Fibroblast of skin of abdomen (primary cell): ENCODE data around the gene NXF1. TPM values are rescaled to one million over a fixed set of nuclear protein-coding genes. Genes with fewer than 3 reads are reported as not detected.
A peak's percentile ranks its signal among the peaks of the same experiment; 100 is the strongest.
"Not testable (repeated sequence)": the region's sequence is repeated elsewhere in the genome, so short reads cannot be mapped to it uniquely, and the experiment has no call there.

ENCODE experiments used
- DNase-seq: peaks from one replicate; pipeline ENCODE4 v3.0.0-alpha.2; 2013
- polyA plus RNA-seq, 2 experiments: library from polyadenylated mRNA; unstranded; fragments of 120-200 nt; gene quantifications; one replicate each; pipeline ENCODE4 v1.2.1, GENCODE V29; 2013; ENCODE audit not compliant: insufficient read length in 2 of 2

The NXF1 gene
- polyA plus RNA-seq (2013, experiment 1 of 2; ENCODE audit: insufficient read length), result 49.4 TPM
- 48.4 TPM for polyA plus RNA-seq (2013, experiment 2 of 2; ENCODE audit: insufficient read length)

DNA sequence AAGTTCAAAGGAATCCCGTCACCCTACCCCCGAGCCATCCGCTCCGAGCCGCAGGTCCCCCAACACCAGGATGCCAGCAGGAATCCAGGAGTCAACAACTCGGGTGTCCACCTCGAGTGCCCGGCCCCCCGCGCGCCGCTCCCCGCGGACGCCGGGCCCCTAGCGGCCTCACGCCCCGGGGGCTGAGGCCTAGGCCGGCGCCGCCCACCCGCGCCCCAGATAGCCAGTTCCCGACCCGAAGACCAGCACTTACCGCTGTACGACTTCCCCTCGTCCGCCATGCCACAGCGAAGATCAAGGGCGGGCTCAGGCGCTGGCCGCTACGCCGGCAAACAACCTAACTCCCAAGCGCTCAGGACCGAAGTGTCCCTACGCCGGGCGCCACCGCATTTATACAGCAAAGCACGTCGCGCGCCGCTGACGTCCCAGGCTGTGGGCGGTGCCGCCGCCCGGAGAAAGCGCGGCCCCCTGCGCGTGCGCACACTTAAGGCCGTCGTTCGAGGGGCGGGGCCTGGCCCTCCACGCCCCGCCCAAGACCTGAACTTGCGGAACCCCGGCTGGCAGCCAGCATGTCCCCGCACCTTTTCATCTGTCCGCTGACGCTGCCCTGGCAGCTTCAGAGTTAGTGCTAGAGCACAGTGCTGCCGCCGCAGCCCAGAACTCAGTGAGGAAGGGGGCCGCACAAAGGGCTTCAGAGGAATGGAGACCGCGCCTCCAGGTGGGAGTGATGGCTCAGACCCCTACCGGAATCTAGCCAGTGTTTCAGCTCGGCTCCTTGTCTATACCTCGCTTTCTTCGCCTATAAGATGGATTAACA lies at the start of gene NXF1:
Gene NXF1, minus strand, starts transcription at position 365 of the 817 bp plus-strand sequence. Its CDS starts 84 bp downstream, at position 281.
- DNase-seq, result peak; percentile 92

DNA sequence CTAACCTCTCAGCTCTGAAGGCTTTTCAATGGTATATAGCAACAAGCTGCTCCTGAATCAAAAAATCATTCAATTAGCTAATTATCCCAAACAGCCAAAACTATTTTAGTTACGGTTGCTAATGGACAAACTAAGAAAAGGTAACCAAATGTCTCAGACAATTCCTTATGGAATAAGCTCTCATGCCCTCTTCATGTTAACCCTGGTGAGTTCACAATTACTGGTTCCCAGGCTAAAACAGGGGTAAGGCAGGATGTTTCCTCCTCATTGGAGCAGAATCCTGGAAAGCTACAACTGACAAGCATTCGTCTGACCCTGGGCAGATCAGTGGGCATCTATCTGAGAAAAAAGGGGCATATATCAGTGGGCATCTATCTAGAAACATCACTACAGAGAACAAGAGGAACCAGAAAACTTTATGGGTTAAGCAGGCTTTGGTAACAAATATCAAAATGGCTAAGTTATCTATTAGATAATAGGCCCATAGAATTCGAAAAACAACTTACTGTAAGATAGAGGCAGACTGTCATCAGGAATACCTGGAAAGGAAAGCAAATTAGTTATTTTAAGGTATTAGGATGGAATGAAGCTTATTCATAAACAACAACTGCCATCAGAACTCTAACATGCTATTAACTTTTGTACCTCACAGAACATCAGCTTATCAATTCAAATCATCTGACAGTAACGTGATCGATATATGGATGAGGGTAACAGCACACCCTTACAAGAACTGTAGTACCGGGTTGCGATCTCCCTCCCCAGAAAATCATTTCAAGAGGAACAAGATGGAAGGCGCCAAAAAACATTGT lies 49.0 kb upstream of the NXF1 start:
- no peak for DNase-seq

DNA sequence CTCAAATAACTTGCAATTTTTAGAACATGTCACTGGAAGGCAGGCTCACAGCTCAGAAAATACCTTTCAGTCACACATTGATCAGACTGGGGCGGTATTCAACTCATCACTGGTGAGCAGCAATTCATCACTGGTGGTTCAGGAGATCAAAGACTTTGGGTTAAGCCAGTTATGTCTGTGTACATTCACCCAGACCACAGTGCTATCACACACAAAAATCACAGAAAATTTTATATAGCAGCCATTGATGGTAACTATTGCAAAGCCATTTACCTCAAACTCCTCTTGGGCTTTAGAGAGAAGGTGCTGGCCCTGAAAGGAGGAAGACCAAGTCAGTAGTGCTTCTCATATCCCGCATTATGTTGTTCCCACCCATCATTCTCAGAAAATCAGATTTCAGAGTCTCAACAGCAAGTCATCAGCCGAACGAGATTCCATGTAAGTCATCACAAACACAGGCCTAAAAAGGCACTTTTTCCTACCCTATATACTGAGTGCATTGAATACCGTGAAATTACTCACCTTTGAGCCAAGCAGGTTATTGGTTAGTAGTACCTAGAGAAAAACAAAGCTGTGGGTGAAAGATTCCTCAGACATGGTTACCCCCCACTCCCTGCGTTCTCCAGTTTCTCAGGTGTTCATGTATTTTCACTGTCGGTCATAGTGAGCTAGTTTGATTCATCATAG lies 48.2 kb upstream of the NXF1 start:
- DNase-seq, result no peak

GRCh38 chr11:62852523-62853188 lies 47.4 kb upstream of the NXF1 start:
- no peak for DNase-seq

DNA sequence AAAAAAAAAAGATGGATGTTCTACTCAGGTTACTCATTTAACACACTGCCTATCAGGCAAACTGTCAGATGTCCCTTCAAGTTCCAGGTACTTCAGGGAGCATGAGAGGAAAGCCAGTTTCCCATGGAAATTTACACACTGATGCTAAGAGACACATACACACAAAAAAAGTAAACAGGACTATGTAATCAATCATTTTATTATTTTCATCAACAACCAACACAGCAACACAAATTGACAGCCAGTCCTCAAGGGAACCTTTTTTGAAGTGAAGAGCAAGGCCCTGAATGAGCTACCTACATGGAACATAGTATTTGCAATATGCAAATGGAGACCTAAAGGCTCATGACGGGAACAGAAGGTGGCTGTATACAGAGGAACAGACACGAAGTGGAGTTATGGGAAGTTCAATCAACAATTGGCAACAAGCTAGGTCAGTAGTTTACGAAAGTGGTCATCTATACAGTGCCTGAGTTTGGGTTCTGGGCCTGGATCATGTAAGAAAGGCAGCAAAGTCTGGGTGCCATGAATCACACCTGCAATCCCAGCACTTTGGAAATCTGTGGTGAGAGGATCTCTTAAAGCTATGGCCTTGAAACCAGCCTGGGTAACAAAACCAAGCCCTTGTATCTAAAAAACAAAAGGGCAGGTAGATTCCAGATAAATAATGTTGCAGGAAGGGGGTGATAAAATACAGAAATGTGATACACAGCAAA lies 46.7 kb upstream of the NXF1 start:
- DNase-seq, result no peak

DNA sequence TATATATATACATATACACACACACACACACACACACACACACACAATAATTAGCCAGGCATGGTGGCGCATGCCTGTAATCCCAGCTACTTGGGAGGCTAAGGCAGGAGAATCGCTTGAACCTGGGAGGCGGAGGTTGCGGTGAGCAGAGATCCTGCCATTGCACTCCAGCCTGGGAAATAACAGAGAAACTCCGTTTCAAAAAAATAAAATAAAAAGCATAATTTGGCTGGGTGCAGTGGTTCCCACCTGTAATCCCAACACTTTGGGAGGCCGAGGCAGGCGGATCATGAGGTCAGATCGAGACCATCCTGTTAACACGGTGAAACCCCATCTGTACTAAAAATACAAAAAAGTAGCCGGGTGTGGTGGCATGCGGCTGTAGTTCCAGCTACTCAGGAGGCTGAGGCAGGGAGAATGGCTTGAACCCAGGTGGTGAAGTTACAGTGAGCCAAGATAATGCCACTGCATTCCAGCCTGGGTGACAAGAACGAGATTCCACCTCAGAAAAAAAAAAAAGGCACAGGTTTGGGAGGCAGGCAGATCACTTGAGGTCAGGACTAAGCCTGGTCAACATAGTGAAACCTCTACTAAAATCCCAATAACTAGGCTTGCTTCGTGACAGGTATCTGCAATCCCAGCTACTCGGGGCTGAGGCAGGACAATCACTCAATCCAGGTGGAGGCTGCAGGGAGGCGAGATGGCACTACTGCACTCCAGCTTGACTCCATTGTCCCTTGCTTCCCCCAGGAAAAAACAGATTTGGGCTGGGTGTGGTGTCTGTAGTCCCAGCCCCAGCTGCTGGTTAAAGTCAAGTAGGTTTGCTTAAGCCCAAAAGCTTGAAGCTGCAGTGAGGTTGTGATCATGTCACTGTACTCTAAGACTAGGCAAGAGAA lies 45.9 kb upstream of the NXF1 start:
- DNase-seq, result no peak

- no peak for DNase-seq
Observed at GRCh38 chr11:62847767-62848314, 42.6 kb upstream of the NXF1 start.

- DNase-seq, result no peak
Observed at GRCh38 chr11:62846177-62846576, 40.9 kb upstream of the NXF1 start.

GRCh38 chr11:62844154-62844553 lies 38.9 kb upstream of the NXF1 start:
- DNase-seq, result no peak

- DNase-seq, result peak; percentile 56
Observed at GRCh38 chr11:62843466-62843865, 38.2 kb upstream of the NXF1 start.

- DNase-seq, result not testable (repeated sequence)
Observed at GRCh38 chr11:62842891-62843290, 37.7 kb upstream of the NXF1 start.

DNA sequence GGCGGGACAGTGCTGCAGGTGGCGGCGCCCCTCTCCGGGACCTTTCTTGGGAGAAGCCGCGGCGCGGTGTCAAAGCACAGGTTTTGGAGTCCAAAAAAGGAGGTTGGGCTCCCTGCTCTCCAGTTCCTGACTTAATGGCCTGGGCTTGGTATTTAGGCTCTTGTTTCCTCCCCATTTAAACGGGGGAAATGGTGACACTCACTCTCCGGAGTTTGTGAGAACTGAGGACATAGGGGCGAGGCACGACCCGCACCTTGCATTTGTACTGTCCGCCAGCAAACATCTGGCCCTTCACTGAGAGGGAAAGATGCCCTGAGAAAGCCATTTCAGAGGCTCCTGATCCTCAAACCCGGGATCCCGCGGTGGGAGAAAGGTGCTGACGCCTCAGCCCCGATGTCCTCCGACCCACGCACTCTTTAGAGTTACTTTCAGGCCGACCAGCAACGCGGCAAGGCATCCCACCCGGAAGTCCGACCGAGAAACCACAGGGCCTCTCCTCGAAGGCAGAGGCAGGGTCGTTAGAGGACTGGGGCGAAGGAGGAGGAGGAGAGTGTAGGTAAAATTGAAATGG lies 37.0 kb upstream of the NXF1 start:
- no peak for DNase-seq

DNA sequence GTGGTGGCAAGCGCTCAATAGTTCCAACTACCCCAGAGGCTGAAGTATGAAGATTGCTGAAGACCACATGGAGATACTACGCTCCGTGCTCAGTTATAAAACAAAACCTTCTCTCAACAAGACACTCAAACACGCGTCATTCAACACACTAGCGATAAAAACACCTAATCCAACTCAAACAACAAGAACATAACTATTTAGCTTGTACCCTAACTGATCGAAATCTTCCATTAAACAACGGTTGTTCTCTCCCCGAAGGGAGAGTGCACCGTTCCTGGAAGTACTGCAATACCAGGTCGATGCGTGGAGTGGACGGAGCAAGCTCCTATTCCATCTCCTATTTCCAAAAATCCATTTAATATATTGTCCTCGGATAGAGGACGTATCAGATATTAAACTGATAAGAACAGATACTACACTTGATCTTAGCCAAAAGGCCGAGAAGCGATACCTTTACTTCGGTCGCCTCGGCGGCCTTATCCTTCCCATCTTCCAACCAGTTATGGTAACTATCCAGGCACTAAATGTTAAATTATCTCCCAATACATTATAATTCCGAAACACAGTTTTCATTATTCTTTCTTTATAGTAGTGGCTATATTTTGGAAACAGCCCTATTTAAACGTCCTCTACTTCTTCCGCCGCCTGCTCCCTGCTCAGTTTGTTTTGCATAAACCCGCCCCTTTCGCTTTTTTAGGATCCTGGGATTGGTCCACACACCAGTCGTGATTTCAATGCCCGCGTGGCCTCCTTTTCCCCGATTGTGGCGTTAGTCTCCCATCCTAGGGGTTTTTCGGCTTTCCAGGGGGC lies 36.3 kb upstream of the NXF1 start:
- DNase-seq, result peak; percentile 100

- peak; percentile 85 for DNase-seq
Observed at GRCh38 chr11:62840721-62841360, 35.6 kb upstream of the NXF1 start.

- peak; percentile 93 for DNase-seq
Observed at GRCh38 chr11:62839050-62839945, 34.1 kb upstream of the NXF1 start, which contains the start of gene WDR74. Gene WDR74 (minus strand): TSS chr11:62839590. CDS start chr11:62839570, 20 bp downstream.

DNA sequence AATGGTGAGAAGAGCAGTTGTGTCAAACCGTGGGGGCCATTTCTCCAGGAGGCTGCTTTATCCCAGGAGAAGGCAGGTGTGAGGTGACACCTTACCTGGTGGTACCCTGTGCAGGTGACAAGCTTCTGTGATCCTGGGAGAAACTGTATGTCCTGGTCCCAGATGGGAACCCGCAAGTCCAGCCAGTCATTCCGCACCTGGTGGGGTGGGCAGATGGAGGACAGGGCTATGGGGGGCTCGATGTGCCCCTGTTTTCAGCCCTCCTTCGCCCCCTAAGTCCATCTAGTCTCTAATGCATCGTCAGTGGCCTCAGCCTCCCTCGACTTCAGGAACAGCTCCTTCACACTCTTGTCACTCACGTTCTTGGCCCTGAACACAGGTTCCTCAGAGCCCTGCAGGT lies 30.1 kb upstream of the NXF1 start:
- DNase-seq, result no peak
